HG02981 (cell line): ENCODE results near the gene DNAJB6.

Experiments used
- ATAC-seq: cut with Tn5 transposase; IDR thresholded peaks from one replicate; pipeline ENCODE4 v1.9.1; 2021; ENCODE audit warnings: mild to moderate bottlenecking, moderate library complexity; ENCODE audit not compliant: unreplicated experiment

The DNAJB6 gene

GRCh38 chr7:157462840-157463239 lies 126.0 kb downstream of the DNAJB6 start:
- ATAC-seq: no peak

- no peak for ATAC-seq
Observed at GRCh38 chr7:157463245-157463644, 126.4 kb downstream of the DNAJB6 start.

GRCh38 chr7:157464111-157464970 lies 127.5 kb downstream of the DNAJB6 start:
- ATAC-seq: no peak

- ATAC-seq: no peak
Observed at GRCh38 chr7:157464971-157465886, 128.4 kb downstream of the DNAJB6 start.

- ATAC-seq: no peak
Observed at GRCh38 chr7:157465891-157466866, 129.4 kb downstream of the DNAJB6 start.

- no peak for ATAC-seq
Observed at GRCh38 chr7:157466867-157467261, 130.1 kb downstream of the DNAJB6 start.
